Kidney (tissue), 14 donors: ENCODE data around the gene SHISA6. TPM values are rescaled to one million over a fixed set of nuclear protein-coding genes. Genes with fewer than 3 reads are reported as not detected.

Experiments
- DNase-seq, 5 donors: peaks; one replicate each; pipeline ENCODE4 v3.0.0-alpha.2; 2013 to 2020
- FAIRE-seq: peaks from 2 replicates; lab custom pipeline; 2012; peaks lifted over from hg19 to GRCh38; lab: Jason Lieb, UNC
- H3K27ac ChIP-seq, 2 donors: one replicate each; pipeline ENCODE4 v1.7.0; 2013; ENCODE audit warnings: low read depth in 2 of 2, low read length in 2 of 2, inconsistent platforms in 1 of 2
- H3K27me3 ChIP-seq: one replicate; pipeline ENCODE4 v1.7.1; 2013; ENCODE audit warnings: low read length, inconsistent platforms; ENCODE audit not compliant: control insufficient read depth, insufficient read depth
- H3K36me3 ChIP-seq, 3 donors: one replicate each; pipeline versions ENCODE4 v1.7.0 to v1.7.1; 2013; ENCODE audit warnings: low read length in 3 of 3, control low read depth in 1 of 3, inconsistent platforms in 1 of 3; ENCODE audit not compliant: insufficient read depth in 3 of 3, control insufficient read depth in 2 of 3
- H3K4me1 ChIP-seq, 3 donors: one replicate each; pipeline versions ENCODE4 v1.7.0 to v1.7.1; 2013; ENCODE audit warnings: low read length in 3 of 3, inconsistent platforms in 1 of 3, low read depth in 1 of 3; ENCODE audit not compliant: control insufficient read depth in 2 of 3, insufficient read depth in 2 of 3
- H3K4me3 ChIP-seq, 3 donors: one replicate each; pipeline versions ENCODE4 v1.7.0 to v1.8.1; 2013; ENCODE audit warnings: low read length in 3 of 3, control low read depth in 1 of 3, inconsistent platforms in 1 of 3
- H3K9ac ChIP-seq, 3 donors: one replicate each; pipeline versions ENCODE4 v1.7.0 to v1.7.1; 2013; ENCODE audit warnings: low read length in 3 of 3, control low read depth in 1 of 3, inconsistent platforms in 1 of 3
- H3K9me3 ChIP-seq, 3 donors: one replicate each; pipeline versions ENCODE4 v1.7.0 to v1.7.1; 2013; ENCODE audit warnings: low read length in 3 of 3, control low read depth in 1 of 3, inconsistent platforms in 1 of 3; ENCODE audit not compliant: control insufficient read depth in 2 of 3, insufficient read depth in 1 of 3
- intact Hi-C: fragments of 100-400 bp; cut with DNase I; formaldehyde crosslinking; loops from one replicate; pipeline ENCODE4 v1.11.1; 2022
- polyA plus RNA-seq: library from polyadenylated mRNA; stranded (reverse); fragments of 350-450 nt; fragmentation: Illumina TruSeq; extraction: RNeasy Lipid Tissue Mini Kit (QIAGEN cat#74804); gene quantifications from one replicate; pipeline ENCODE4 v1.2.3, GENCODE V29; 2014; ENCODE audit warnings: low read depth, low replicate concordance; ENCODE audit not compliant: insufficient read depth
- total RNA-seq: library from RNA; stranded (reverse); fragmentation: NEBNext Ultra II Directional; extraction: Animal tissue kit (Norgen Biotek cat#: 25700); gene quantifications from one replicate; pipeline ENCODE4 v1.2.1, GENCODE V29; 2021
- TF ChIP-seq, protein P1 (sequence below): IDR thresholded peaks from 3 replicates; pipeline ENCODE4 v1.5.1; 2012; ENCODE audit warnings: mild to moderate bottlenecking, moderate library complexity, borderline replicate concordance; ENCODE audit not compliant: insufficient read depth; ENCODE audit errors: extremely low read depth
- donor health status: control.
- donor health status: control.
- donor health status: control.
- donor health status: control.
- donor health status: control.
- donor health status: DM: yes; HTN: yes; CAD: no.
- donor health status: Normal renal cell carcinoma (clear cell type).

The SHISA6 gene
- total and polyA plus RNA-seq, 2 donors from 2014 or later: 0.84 to 1.0 TPM

DNA sequence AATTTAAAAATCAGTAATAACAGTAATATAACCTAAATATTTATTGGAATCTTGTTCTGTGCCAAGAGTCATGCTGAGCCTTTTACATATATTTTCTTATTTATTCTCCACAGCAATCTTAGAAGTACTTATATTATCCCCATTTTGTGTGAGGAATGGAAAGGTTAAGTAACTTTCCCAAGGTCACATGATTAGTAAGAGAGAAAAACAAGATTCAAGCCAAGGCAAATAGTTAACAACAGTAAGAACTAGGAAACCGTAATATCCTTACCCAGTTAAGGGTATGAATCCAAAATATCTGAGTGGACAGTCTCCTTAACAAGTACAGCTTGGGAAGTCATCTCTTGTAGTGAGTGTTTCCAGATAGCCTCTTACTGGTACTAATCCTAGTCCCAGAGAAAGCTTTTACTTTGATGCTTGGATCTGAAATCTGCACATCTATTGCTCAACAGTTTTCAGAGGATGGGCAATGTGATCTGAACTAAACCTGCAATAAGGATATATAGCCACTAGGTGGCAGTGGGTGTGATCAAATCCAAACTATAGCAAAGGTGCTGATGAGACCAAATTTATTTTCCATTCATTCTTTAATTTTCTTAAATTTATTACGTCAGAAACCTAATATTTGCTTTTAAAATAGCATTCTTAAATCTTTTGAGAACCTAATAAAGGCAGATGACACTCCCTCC, 23.3 kb downstream of the SHISA6 start:
- FAIRE-seq (no peak), DNase-seq (no peak)
- Histone ChIP-seq H3K9ac (no peak overlapping the region), H3K9me3 (peaks cover 0 to 12% (median 3%) of the 10 kb centered on the region in 3 donors), H3K27me3 (no peaks in the 10 kb centered on the region), H3K36me3 (no peaks in the 10 kb centered on the region), H3K4me1 (no peaks in the 10 kb centered on the region), H3K4me3 (no peak overlapping the region), H3K27ac (no peak overlapping the region)
- TF ChIP-seq, protein P1, sequence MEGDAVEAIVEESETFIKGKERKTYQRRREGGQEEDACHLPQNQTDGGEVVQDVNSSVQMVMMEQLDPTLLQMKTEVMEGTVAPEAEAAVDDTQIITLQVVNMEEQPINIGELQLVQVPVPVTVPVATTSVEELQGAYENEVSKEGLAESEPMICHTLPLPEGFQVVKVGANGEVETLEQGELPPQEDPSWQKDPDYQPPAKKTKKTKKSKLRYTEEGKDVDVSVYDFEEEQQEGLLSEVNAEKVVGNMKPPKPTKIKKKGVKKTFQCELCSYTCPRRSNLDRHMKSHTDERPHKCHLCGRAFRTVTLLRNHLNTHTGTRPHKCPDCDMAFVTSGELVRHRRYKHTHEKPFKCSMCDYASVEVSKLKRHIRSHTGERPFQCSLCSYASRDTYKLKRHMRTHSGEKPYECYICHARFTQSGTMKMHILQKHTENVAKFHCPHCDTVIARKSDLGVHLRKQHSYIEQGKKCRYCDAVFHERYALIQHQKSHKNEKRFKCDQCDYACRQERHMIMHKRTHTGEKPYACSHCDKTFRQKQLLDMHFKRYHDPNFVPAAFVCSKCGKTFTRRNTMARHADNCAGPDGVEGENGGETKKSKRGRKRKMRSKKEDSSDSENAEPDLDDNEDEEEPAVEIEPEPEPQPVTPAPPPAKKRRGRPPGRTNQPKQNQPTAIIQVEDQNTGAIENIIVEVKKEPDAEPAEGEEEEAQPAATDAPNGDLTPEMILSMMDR: no peak
- intact Hi-C loops: no loop called here

DNA sequence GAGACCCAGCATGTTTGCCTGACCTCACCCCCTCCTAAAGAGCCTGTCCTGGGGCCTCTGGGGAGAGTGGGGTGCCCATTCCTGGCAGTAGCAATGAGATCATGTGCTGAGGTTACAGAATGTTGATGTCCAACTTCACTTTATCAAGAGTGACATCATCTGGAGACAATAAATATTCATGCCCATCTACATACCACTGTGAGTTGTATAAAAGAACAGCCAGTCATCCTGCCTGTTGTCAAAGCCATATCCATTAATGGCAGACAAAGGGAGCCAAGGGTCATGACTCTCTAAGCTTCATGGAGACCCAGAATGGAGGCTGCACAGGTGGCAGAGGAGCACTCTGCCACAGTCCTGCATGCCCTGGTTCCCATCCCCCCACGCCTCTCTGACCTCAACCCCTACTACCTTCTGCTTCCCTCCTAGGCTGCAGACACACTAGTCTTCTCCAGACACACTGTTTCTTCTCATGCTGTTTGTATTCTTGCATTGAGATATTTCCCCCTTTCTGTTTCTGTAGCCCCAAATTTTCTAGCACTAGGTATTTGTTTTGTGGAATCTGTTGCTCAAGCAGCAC, 27.1 kb downstream of the SHISA6 start:
- no peak for FAIRE-seq
- Histone ChIP-seq H3K27me3 (no peaks in the 10 kb centered on the region), H3K9me3 (peaks cover 0 to 11% (median 3%) of the 10 kb centered on the region in 3 donors), H3K27ac (no peak overlapping the region), H3K4me1 (no peaks in the 10 kb centered on the region), H3K4me3 (no peak overlapping the region), H3K36me3 (no peaks in the 10 kb centered on the region), H3K9ac (no peak overlapping the region)
- TF ChIP-seq, protein P1: no peak
- no peak for DNase-seq
- intact Hi-C loops: no loop called here

DNA sequence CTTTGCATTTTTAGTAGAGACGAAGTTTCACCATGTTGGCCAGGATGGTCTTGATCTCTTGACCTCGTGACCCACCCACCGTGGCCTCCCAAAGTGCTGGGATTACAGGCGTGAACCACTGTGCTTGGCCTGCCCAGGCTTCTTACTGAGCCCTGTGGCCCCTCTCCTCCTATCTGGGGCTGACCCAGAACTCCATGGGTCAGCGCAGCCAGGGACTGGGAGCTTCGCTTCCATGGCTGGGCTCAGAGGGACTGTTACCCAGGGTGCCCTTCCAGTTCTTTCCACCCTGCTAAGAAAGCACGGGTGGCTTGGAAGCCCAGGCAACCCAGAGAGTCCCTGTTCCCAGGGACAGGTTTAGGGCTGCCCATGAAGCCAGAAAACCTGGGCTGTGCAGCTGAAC, 28.2 kb downstream of the SHISA6 start:
- Histone ChIP-seq H3K4me3 (no peak overlapping the region), H3K9ac (no peak overlapping the region), H3K36me3 (no peaks in the 10 kb centered on the region), H3K9me3 (peaks cover 0 to 7% (median 0%) of the 10 kb centered on the region in 3 donors), H3K27me3 (no peaks in the 10 kb centered on the region), H3K4me1 (no peaks in the 10 kb centered on the region), H3K27ac (no peak overlapping the region)
- DNase-seq (no peak), FAIRE-seq (no peak)
- intact Hi-C loops: no loop called here
- TF ChIP-seq, protein P1: no peak
